NCI-H1105 (cell line): ENCODE data around the gene RTN4RL2.

Experiments used
- DNase-seq: peaks from one replicate; lab custom pipeline; 2025; lab: John Stamatoyannopoulos, UW

The RTN4RL2 gene

DNA sequence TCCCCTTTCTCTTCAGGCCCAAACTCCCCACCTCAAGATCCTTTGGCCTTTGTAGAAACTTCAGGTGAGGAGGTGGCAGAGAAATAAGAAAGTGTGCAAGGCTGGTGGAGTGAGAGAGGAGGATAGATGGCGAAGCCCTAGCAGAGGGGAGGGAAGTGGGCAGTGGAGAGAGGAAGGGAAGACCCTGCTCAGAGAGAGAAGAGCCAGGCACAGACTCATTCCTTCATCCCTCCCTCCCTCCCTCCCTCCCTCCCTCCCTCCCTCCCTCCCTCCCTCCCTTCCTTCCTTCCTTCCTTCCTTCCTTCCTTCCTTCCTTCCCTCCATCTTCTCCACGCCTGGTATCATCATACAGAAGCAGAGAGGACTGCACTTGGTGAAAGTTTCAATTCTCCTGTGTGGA is 21.0 kb downstream of the RTN4RL2 start:
- no peak for DNase-seq

DNA sequence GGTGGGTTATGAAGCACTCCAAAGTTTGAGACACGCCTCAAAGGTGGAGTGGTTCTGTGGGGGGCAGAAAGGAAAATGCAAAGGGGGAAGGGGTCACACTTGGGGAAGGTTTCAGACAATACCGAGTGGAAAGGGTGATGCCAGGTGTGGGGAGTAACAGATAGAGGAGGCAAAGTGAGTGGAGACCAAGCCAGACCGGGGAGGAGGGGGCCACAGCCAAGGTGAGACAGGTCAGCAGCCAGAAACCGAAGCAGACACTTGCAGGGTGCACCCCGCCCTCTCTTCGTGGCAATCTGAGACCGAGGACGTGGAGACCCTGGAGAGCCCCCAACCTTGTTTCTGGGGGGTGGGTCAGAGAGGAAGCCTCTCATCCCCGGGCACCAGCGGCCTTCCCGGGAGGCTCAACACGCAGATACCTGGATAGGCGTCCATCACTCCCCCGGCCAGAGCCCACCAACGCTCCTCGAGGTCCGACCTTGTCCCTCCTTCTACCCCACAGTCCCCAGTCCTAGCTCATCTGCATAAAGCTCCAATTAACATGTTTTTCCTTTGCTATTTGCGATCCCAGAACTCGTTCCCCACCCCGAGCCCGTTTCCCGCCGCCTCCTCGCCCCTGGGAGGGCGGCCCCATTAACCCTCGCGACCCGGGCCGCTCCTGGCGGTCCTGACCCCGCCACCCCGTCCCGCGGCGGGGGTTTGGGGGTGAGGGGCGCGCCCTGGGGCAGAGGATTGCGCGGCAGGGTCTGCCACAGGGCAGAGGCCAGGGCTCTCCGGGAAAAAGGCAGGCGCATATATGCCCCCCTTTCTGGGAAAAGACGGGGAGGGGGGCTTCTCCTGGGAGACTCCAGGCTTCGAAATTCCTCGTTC is 21.8 kb downstream of the RTN4RL2 start:
- no peak for DNase-seq

DNA sequence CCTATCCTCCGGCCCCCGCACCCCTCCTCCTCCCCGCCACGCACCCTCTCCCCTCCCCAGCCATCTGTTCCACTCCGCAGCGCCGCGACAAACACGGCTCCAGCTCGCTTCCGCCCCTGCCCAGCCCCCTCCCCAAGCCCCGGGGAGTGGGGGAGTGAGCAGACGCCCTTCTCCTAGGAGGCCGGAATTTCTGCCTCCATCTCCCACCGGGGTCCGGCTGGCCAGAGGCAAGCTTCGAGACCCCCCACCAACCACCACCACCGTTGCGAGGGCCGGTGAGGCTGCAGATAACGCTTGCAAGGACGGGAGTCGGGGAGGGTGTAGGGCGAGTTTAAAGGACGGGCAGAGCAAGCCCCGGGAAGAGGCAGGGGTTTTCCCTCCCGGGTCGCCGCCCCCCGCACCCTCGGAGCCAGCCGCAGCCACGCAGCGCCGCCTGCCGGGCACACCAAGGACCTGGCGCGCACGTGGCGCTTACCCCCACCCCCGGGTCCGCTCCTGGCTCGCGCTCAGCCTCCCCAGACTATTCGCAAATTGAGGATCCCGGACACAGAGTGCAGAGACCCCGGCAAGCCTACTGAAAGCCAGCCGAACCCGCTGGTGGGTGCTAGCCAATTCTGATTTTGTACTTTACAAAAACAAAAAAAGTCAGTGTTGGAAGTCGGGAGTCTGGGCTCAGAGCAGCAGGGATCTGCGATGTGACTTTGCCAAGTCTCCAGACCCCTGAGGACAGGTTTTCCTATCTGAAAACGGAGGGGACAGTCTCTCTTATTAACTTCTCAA is 22.6 kb downstream of the RTN4RL2 start:
- DNase-seq: peak; percentile 31

DNA sequence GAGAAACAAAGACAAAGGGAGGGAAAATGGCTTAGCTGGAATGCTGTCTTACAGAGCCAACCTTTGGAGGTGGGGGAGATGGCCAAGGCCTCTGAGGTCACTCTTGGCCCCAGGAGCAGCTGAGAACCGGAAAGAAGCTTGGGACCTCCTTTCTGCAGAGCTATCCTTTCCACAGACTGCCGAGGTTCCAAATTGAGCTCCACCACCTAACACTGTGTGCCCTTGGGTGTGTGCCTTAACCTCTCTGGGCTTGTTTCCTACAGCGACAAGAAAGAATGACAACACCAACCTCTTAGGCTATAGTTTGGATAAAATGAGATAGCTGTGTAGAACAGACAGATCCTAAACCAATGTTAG is 23.2 kb downstream of the RTN4RL2 start:
- no peak for DNase-seq

DNA sequence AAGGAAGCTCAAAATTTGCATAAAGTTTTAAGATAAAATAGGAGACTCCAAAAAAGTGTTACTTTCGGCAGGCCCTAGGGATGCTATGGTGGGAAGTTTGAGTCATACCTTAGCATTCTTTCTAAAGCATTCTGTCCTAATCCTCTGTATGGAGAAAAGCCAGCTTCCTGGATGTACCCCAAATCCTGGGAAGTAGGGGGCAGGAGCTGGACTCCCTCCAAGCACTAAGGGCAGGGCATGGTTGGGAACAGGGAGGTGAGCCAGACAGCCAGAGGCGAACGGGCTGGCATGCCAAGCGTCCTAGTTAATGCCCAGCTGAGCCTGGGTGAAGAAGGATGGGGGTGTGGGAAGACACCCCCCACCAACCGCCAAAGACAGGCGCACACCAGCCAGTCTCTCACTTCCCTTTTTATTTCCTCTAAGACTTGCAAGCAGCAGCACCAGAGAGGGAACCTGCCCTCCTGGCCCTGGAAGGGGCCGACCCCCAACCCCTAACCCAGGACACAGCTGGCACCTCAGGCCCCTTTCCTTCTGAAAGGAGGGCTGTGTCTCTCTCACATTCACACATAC is 23.9 kb downstream of the RTN4RL2 start:
- DNase-seq: no peak

DNA sequence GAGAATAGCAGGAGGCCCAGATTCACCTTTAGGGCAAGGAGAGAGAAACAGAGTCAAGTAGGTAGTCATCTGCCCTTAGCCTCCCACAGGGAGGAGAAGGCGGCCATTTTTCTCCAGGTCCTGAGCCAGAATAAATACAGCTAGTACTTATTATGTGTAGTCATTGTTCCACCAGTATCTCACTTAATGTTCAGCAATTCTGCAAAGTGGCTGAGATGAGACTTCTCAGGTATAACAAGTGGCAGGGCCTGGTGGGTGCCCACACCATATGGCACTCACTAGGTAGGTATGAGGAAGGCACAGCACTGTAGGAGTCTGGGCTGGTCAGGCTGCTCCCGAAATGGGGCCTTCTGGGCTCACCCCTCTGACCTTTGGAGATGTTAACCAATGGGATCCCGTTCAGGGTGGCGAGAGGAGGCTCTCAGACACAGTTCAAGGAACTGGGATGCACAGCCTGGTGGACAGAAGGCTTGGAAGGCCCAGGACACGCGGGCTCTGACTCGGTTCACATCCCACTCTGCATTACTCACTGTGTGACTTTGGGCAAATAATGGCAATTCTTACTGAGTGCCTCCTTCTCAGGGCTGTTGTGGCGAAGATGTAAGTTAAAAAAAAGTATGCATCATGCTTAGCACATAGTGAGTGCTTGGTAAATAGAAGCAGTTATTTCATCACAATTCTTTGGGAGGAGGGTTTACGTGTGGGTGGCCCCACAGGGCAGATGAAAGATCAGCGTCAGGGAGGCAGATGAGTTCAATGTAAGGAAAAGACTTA is 25.1 kb downstream of the RTN4RL2 start:
- no peak for DNase-seq

DNA sequence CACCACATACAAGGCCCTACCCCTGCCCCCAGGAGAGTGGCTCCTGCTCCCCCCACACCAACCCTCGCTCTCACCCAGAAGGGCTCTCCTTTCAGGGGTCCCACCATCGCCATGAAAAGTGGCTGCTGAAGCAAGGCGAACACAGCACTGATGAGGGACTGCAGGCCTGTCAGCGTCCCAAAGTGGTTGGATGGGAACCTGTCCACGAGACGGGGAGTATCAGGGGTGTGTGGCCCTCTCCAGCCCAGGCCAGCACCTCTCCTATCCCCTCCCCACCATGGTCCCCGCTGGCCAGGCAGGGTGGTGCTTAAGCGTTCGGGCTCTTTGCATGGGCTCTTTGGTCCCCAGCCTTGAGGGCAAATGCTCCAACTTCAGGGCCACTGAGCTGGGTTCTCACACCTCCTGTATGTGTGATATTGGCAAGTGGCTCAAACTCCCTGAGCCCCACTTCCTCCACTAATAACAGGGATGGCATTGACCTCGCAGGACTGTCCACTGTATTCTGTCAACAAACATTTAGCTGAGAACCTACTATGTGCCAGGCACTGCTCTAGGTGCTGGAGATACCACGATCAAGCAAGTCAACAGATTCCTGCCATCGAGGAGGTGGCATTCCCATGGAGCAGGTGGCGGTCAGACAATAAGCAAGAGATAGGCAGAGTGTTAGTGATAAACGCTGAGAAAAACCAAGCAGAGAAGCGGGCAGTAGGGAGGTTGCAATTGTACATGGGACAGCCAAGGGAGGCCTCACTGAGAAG is 26.9 kb downstream of the RTN4RL2 start:
- DNase-seq: no peak

DNA sequence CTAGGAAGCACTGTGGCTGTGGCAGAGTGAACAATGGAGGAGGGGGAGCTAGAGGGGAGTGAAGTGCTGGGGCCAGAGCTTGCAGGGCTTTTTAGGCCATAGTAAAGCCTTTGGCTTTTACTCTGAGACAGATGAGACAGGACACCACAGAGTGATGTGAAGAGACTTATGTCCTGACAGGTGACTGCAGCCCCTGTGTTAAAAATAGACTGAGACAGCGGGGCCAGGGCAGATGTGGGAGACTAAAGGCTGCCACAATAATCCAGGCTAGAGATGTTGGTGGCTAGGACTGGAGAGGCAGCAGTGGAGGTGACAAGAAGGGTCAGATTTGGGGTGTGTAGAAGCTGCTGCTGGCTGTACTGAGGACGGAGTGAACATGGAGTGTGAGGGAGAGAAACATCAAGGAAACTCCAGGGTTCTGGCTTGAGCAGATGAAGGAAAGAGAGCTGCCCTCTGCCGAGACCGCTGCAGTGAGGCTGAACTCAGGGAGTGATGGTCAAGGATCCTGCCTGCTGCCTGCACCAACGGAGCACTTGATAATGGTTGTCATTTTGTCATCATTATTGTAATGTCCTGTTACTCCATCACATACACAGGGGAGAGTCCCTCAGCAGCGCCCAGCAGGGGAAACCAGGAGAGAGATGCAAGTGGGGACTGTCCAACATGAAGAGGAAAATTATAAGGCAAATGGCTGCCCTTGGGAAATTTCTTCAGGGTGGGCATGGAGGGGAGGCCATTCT is 27.8 kb downstream of the RTN4RL2 start:
- no peak for DNase-seq

DNA sequence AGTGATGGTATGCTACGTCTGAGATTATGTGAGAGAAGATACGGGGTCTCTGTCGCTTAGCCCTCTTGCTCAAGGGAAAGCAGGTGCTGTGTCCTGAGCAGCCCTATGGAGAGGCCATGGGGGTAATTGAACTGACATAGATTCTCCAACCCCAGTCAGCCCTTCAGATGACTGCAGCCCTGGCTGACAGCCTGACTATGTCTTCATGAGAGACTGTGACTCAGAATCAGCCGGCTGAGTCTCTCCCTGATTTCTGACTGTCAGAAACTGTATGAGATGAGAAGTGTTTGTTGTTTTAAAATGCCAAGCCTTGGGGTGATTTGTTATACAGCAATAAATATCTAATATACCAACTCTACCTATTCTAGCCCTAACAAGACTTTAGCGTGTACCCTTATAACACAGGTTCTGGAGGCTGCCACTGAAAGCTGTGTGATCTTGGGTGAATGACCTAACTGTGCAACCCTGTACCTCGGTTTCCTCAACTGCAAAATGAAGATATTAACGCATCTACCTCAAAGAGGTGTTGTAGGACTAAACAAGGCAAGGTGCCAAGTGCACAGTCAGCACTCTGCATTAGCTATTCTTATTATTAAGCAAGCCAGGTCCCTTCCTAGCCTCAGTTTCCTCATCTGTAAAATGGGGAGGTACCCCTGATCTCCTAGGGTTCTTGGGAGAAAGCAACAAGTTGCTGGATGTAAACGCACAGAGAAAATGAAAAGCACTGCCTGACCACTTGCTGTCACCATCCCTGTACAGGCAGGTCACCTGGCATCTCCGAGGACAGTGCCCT is 30.3 kb downstream of the RTN4RL2 start:
- no peak for DNase-seq

DNA sequence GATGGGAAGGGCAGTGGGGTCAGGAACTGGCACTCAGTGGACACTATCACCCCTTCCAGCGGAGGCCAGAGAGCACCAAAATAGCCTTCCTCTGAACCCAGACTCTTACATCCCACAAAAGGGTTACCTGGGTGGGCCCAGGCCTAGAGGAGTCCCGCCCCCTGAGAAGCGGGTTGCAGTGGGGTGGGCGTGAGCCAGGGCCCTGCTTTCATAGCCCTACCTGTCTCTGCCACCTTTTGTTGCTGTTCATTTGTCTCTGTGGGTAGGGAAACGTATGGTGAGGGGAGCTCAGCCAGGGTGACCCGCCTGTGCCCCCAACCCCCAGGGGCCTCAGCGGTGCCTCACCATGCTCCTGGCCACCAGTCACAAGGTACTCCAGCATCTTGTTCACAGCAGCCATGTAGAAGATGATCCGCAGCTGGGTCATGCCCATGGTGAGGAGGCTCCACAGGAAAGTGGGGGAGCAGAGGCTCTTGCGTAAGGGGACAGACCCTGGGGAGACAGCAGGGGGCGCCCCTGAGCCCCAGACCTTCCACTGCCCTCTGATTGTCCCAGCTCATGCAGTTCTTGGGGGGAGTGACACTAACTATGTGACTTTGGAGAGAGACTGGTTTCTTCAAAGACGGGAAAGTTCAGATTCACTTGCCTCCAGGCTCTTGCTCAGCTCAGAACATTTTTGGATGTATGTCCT is 31.2 kb downstream of the RTN4RL2 start:
- DNase-seq: no peak

DNA sequence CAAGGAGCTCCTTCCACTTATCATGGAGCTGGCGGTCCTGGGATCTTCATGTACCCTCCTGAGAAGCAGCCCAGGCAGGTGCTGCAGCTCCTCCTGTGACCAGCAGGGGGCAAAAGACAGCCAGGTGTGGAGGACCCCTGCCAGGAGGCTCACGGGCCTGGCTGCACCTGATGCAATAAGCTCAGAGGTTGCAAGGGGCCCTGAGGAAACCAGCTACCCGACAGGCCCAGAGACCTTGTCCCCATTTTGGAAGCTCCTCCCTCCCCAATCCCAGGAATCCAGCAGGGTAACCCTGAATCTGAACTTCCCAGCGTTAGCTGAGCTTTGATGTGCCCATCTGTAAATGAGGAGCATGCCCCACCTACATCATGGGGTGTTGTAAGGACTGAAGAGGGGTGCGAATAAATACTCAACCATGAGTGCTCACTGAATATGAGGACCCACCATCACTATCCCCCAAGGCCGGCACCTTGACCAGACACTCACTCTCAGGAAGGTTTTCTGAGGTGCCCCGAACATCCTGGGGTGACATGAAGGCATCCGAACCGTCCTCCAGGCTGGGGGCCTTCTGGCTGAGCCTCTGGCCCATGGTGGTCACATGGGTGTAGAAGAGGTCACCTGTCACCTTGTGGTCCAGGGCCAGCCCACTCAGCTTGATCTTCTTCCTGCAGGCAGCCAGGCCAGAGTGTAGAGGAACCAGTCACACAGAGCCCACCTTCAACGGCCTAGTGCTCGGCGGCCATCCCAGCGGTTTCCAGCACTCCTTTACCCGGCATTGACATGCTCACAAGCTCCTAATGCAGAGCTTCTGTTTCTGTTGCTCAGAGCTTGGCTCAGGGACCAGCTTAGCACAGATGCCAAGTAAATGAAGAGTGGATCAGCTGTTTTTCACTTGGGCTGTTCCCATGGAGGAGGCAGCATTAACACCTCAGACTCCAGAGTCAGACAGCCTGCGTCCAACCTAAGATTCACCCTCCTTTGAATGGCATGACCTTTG is 33.5 kb downstream of the RTN4RL2 start:
- peak; percentile 70 for DNase-seq

DNA sequence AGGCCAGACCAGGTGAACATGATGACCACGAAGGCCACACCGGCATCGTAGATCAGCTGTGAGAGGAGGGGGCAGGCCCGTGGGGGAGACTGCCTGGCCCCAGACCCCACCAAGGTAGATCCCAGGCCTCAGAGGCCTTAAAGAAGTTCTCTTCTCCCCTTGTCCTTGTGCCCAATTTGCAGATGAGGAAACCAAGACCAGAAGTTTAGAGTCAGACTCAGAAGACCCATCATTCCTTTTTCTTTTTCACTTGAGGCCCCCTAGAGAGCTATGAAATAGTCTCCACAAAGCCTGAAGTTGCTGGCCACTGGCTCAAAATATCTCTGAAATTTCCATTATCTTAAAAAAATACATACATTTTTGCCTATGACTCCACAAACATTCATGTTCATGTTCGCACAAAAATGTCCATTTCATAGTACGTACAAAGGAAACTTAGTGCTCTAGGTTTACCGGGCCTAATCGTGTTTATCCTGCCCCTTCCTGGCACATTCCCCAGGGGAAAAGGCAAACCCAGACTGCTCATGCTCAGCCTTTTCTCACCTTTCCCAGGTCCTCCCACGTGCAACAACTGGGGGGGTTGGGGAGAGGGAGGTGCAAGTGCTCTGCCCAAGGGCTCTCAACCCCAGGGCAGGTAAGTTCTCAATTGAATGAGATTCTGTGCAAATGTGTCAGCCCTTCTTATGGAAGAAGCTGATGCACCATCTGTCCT is 35.9 kb downstream of the RTN4RL2 start:
- no peak for DNase-seq

DNA sequence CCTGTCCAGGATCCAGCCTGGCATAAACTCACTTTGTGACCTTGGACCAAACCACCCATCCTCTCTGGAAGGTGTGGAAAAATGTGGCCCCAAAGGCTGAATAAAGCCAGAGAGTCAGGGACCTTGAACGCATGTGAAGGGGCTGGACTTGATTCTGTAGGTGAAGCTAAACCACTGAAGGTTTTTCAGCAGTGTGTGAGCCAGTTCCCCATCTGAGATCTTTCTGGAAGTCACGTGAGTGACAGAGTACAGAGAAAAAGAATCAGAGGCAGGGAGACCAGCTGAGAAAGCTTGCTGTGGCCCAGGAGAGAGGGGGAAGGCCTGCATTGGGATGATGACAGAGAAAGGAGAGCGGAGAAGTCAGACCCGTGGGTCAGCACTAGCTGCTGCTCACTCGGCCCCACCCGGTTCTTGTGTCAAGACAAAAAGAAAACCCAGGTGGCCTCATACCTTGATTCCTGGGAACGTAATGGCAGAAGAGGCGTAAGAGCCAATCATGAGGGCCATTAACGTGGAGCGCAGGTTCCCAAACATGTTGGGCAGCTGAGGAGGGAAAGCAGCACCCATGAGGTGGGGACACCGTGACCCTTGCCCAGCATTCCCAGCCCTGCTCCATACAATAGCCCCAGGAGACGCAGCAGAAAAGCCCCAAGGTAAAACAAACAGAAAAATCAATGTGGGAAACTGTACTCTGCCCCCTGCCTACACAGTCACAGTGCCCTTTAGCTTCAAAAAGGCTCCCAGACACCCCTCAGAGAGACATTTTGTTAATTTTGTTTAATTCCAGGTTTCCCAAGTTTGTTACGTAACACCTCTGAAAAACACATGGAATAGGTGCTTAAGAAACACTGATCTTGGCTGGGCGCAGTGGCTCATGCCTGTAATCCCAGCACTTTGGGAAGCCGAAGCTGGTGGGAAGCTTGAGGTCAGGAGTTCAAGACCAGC is 37.2 kb downstream of the RTN4RL2 start:
- no peak for DNase-seq

DNA sequence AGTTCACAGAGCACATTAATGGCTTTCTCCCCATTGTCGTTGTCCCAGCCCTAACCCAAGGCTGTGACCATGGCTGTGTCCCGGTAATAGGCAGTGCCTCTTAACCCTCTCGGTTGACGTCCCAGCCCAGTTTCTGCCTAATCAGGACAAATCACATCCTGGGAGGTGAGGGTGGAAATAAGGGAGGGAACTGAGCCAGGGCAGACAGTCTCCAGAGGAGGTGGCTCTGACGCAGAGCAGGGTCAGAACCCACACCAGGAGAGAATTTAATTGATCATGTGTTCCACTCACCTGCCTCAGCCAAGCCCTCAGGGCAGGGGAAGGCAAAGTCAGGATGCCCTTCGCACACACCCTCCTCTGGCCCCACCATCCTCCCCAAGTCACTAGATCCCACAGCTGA is 38.2 kb downstream of the RTN4RL2 start:
- DNase-seq: no peak

DNA sequence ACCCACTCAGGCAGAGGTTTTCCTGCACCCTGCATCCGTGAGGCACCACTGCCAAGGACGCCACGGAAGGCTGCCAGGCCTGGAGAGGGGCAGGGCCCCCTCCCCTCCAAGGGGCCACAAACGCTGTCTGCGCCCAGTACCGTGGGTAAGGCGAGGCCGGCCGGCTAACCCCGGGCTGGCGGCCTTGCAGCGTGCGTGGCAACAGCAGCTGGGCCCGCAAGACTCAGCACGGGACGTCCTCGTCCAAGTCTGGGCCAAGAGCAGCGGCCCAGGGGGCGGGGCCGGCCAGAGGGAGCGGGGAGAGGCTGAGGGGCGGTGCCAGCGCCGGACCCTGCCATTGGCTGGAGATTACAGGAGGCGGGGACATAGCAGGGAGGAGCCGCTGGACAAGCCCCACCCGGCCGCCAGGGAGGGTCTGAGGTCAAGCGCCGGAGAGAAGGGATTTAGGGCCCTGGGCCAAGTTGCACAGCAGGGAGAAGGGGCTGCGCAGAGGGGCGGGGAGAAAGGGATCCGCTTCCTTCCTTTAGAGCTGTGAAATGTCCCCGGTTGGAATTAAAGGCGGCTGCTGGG is 39.2 kb downstream of the RTN4RL2 start:
- DNase-seq: peak; percentile 85

DNA sequence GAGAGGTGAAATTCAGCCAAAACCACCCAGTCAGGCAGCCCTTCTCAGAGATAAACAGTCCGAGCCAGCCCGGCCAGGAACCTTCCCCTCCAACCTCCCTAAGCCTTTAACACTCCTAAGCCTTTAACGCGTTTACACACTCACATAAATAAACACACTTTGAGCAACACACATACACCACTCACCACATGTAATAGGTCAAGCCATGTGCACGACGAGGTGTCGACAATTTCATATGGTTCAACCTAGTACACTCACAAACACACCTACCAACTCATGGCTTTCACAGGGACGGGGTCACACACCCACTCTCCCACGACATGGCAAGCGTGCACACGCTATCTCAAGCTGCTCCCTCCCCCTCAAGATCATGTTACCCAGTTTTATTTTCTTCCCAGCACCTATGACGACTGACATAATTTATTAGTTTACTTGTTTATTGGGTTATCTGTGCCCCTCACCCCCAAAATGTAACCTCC is 39.7 kb downstream of the RTN4RL2 start:
- no peak for DNase-seq
